Stimulated activated CD4-positive, alpha-beta T cell treated with anti-CD3 and anti-CD28 coated beads, Interleukin-1b, Interleukin-23, amount 100 ng/mL, for 4 hours (primary cell): ENCODE measurements around the gene JMJD6.

Experiments
- DNase-seq, 2 donors: peaks; one replicate each; pipeline ENCODE4 v3.0.0-alpha.2; 2020; ENCODE audit warnings: low read depth in 2 of 2

Gene JMJD6

GRCh38 chr17:76697702-76698465, 28.5 kb downstream of the JMJD6 start:
- no peak for DNase-seq

- DNase-seq: no peak
Observed at GRCh38 chr17:76696763-76697701, 29.4 kb downstream of the JMJD6 start.

- DNase-seq: no peak
Observed at GRCh38 chr17:76695059-76695831, 31.2 kb downstream of the JMJD6 start.

- no peak for DNase-seq
Observed at GRCh38 chr17:76691379-76692191, 34.8 kb downstream of the JMJD6 start.

- no peak for DNase-seq
Observed at GRCh38 chr17:76690596-76691280, 35.7 kb downstream of the JMJD6 start.

- no peak for DNase-seq
Observed at GRCh38 chr17:76689859-76690258, 36.5 kb downstream of the JMJD6 start.

GRCh38 chr17:76688165-76688622, 38.2 kb downstream of the JMJD6 start:
- no peak for DNase-seq

GRCh38 chr17:76687298-76688164, 38.9 kb downstream of the JMJD6 start:
- no peak for DNase-seq

- DNase-seq: no peak
Observed at GRCh38 chr17:76686538-76687297, 39.7 kb downstream of the JMJD6 start.

- DNase-seq: no peak
Observed at GRCh38 chr17:76685846-76686245, 40.6 kb downstream of the JMJD6 start.

- DNase-seq: no peak
Observed at GRCh38 chr17:76685366-76685765, 41.0 kb downstream of the JMJD6 start.

GRCh38 chr17:76684756-76685155, 41.6 kb downstream of the JMJD6 start:
- DNase-seq: no peak

GRCh38 chr17:76683921-76684745, 42.3 kb downstream of the JMJD6 start:
- DNase-seq: no peak

- no peak for DNase-seq
Observed at GRCh38 chr17:76683011-76683755, 43.2 kb downstream of the JMJD6 start.

- DNase-seq: no peak
Observed at GRCh38 chr17:76682296-76682695, 44.1 kb downstream of the JMJD6 start.

GRCh38 chr17:76681222-76682137, 44.9 kb downstream of the JMJD6 start:
- DNase-seq: peak; percentile 44 to 51
